Measurements from ENCODE around the gene SLC9A8.

DNA sequence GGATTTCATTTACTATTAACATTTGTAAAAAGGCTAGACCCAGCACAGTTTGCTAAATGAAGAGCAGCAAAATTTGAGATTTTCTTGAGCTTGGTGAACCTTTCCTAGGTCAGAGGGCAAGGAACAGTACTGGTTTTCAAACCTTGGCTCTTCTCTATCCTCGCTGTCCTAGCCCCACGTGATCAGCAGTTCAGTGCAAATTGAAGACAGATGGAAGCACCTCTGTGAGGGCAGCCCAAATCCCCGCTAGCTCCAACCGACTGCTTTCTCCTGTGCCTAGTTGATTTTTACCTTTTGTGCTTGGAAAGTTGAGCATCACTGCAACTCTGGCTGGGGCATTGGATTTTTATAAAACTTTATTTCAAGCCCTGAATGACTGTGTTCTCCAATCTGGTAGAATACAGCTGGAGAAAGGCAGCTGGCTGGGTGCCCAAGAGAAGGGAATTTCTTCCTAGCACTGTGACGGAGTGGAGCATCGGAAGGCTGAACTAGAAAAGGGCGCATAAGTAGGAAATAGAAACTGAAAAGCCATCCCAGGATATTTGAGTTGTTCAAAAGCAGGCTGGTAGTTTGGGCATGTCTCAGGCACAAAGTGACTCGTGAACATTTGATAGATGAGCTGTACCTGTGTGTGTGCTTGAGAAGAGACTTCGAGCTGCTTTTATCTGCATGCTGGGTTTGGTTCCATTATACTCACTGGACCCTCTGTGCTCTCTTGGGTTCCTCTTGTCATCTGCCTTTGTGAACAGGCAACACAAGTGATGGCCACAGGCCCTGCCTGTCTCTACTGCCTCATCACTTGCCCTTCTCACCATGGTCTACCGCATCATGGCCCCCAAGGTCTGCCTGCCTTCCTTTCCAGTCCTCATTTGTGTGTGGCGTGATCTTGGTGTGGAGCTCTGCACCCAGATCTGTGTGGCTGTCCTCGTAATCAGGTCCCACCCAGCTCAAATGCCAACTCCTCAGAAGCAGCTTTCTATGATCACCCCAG is 125.8 kb downstream of the SLC9A8 start:
- TF ChIP-seq, protein P1, sequence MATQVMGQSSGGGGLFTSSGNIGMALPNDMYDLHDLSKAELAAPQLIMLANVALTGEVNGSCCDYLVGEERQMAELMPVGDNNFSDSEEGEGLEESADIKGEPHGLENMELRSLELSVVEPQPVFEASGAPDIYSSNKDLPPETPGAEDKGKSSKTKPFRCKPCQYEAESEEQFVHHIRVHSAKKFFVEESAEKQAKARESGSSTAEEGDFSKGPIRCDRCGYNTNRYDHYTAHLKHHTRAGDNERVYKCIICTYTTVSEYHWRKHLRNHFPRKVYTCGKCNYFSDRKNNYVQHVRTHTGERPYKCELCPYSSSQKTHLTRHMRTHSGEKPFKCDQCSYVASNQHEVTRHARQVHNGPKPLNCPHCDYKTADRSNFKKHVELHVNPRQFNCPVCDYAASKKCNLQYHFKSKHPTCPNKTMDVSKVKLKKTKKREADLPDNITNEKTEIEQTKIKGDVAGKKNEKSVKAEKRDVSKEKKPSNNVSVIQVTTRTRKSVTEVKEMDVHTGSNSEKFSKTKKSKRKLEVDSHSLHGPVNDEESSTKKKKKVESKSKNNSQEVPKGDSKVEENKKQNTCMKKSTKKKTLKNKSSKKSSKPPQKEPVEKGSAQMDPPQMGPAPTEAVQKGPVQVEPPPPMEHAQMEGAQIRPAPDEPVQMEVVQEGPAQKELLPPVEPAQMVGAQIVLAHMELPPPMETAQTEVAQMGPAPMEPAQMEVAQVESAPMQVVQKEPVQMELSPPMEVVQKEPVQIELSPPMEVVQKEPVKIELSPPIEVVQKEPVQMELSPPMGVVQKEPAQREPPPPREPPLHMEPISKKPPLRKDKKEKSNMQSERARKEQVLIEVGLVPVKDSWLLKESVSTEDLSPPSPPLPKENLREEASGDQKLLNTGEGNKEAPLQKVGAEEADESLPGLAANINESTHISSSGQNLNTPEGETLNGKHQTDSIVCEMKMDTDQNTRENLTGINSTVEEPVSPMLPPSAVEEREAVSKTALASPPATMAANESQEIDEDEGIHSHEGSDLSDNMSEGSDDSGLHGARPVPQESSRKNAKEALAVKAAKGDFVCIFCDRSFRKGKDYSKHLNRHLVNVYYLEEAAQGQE (IDR thresholded peaks at IDR 0.05; ENCODE audit: low read depth) = no peak
- no peak for TF ChIP-seq EGR1 (IDR thresholded peaks at IDR 0.05)
- TF ChIP-seq TAF1 (IDR thresholded peaks at IDR 0.05; ENCODE audit: low read depth) = no peak
- no peak for TF ChIP-seq TCF12 (IDR thresholded peaks at IDR 0.05; ENCODE audit: low read depth)
- no peak for TF ChIP-seq FOXM1 (IDR thresholded peaks at IDR 0.05; ENCODE audit: borderline replicate concordance, low read depth)
- no peak for TF ChIP-seq CEBPB (IDR thresholded peaks at IDR 0.05)

All from Ishikawa (cell line).